GM21576 (cell line): ENCODE measurements around the gene FOXD1.
"Not testable (repeated sequence)": the region's sequence is repeated elsewhere in the genome, so short reads cannot be mapped to it uniquely, and the experiment has no call there.

Experiments
- ATAC-seq: cut with Tn5 transposase; IDR thresholded peaks from one replicate; pipeline ENCODE4 v1.9.1; 2021; ENCODE audit warnings: mild to moderate bottlenecking, moderate library complexity; ENCODE audit not compliant: unreplicated experiment

The FOXD1 gene

DNA sequence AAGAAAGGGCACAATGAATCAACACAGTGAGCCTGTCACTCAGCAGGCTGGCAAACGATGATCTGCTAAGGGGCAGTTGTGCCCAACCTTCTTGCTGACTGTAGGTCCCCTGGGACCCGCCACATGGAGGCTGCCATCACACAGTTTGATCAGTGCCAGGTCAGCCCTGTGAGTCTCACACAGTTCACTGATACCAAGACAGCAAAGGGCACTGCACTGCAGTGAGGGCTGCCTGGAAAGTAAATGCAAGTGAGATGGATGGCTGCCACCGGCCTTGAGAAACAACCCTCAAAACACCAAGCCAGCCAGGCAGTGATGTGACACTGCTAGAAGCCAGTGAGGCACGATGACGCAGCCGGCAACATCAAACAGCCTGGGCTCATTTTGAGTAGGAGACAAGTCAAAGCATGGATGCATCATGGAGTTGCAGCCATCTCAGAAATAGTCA lies 30.3 kb downstream of the FOXD1 start:
- ATAC-seq = no peak

DNA sequence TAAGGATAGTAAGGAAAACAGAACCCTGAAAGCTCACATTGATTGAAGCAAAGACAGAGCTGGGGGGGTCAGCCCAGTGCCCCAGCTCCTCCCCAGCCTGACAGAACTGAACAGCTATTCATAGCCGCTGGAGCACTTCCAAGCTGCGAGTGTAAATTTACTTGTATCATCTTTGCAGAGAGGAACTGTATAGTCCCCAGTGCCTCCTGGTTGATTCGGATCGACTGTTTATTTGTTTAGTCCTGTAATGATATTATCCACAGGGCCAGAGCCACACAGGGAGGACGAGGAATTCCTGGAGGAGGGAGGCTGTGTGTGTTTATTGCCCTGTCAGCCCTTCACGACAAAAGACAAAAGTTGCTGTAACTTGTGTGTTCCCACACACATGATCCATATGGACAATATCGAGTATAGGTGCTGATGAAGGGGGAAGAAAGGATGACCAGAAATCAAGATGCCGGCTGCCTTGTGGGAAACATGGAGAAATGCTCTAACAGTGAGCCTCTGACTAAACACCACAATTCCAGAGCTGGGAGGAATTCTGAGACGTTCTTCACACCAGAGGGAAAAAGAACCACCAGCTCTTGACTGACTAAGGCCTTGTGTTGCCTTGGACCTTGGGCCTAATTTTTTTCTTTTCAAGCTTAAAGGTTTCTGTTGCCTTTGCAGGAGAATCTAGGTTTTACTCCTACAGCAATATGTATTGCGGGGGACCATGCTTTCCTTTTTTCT lies 31.1 kb downstream of the FOXD1 start:
- ATAC-seq = no peak

DNA sequence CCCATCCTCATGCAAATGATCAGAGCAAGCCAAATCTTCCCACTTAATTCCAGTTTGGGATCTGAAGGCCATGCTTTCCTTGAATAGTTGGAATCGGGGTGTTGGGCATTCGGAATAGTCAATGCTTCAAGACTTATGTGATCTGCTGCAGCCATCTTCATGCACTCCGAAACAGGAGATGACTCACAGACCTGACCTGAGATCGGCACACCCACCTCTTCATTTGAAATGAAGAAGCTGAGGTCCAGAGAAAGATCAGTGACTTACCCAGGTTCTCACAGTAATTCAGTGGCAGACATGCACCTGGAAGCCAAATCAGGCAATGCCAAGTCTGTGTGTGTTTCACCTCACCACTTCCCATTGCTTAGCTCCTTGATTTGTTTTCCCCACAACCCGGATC lies 33.0 kb downstream of the FOXD1 start:
- no peak for ATAC-seq

DNA sequence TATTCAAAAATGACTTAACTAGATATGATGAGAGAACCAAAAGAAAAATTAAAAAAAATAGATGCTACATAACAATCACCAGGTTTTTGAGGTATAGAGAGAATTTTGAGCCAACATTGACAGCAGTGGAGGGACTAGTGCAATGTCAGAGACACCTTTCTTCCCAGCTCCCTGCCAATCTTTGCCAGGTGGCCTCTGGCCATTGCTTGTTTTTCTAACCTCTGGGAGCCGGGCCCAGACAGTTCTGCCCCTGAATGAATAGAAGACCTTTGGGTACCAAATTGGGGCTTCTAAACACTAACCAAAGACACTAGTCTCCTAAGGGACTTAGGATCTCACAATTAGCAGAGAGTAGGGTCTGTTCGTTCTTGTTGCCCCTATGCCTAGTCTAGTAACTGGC lies 33.4 kb downstream of the FOXD1 start:
- ATAC-seq = no peak

DNA sequence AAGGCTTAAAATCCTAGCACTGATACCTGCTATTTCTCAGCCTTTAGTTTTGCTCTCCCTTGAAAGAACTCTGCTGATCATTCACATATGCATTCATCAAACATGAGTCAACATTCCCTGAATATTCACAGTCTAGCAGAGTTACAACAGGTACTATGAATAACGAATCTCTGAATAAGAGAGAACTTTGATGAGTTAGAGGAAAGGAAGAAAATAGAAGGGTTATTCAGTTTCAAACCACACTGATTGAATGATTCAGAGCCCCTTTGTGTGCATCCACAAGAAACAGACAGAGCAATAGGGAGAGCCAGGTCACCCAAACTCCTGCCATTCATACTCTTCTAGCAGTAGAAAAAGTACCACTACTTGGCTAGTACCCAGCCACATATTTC lies 36.0 kb downstream of the FOXD1 start:
- no peak for ATAC-seq

DNA sequence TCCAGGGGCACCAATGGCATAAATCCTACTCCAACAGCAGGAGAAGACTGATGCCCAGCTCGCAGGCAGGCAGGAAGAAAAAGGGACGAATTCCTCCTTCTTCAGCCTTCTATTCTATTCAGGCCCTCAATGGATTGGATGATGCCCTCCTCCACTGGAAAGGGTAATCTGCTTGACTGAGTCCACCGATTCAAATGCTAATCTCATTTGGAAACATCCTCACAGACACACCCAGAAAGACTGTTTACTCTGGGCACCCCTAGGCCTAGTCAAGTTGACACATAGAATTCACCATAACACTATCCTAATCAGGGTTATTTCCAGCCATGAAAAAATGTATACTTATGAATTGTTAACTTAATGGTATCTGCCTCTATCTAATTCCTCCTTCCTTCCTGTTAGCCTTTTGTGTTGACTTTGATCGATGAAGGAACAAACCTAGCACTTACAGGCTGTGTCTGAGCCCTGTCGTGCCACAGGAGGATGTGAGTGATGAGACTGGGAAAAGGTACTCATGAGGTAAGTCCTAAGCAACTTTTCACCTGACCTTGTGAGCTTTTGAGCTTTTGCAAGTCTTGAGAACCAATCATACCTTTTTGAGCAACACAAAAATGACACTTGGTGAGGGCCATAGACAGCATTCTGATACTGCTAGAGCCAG lies 36.5 kb downstream of the FOXD1 start:
- no peak for ATAC-seq

DNA sequence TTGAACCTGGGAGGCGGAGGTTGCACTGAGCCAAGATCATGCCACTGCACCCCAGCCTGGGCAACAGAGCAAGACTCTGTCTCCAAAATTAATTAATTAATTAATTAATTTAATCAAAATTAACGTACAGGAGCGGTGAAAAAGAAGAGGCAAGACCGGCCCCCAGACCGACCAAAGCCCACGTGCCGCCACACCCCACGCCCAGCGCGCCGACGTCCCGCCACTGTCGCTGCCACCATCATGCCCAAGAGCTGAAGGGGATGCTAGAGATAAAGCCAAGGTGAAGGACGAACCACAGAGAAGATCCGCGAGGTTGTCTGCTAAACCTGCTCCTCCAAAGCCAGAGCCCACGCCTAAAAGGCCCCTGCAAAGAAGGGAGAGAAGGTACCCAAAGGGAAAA lies 38.6 kb downstream of the FOXD1 start:
- ATAC-seq = not testable (repeated sequence)

DNA sequence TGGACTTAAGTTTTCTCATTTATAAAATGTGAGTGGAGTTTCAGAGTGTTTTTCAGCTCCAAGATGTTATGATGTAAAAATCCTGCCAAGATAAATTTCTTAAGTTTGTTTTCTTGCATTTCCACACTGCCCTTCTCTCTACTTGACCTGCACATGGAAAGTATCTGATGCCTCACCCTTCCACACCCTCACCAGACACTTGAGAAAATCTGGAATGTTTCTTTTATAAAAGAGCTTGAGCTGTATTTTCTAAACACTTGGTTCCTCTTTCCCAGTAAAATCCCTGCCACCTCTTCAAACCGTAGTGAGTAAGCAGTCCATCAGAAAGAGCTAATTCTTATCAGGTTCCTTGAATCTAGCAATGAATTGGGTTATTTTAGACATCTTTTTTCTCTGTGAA lies 42.9 kb downstream of the FOXD1 start:
- no peak for ATAC-seq

DNA sequence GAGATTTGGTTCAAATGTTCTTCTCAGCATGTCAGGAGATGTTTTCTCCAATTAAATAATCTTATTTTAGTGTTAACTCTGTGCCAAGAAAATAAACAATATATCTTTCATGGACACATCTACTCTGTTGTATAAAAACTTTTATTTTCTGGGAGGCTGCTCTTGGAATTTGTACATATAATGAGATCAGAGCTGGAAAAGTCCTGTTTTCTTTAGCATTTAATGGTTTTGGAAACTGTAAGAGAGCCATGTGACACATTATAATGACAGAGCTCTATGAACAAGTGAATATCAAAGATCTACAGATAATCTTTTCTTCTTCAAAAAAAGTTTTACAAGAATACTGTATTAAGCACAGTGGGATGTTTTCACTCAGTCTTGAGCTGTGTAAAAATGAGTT lies 48.8 kb downstream of the FOXD1 start:
- ATAC-seq = no peak
